Measurements from ENCODE around the gene TUBG2.

TUBG2 gene

GRCh38 chr17:42694524-42694923 lies 35.4 kb downstream of the TUBG2 start:
- H3K4me3 ChIP-seq (ENCODE audit: low read depth in 1 of 2, low read length in 2 of 2): no peak overlapping the region
- H3K27ac ChIP-seq (ENCODE audit: low read depth, low read length): no peak overlapping the region
- H3K36me3 ChIP-seq (ENCODE audit: insufficient read depth, low read length): peaks cover 51% of the 10 kb centered on the region
- peaks cover 7% of the 10 kb centered on the region for H3K4me1 ChIP-seq (ENCODE audit: insufficient read depth, low read length)
- no peak overlapping the region for H3K9ac ChIP-seq (ENCODE audit: low read length)
- no peaks in the 10 kb centered on the region for H3K9me3 ChIP-seq (ENCODE audit: low read length)
- H3K27me3 ChIP-seq (ENCODE audit: control insufficient read depth in 1 of 2, insufficient read depth in 2 of 2, low read length in 2 of 2): no peaks in the 10 kb centered on the region

DNA sequence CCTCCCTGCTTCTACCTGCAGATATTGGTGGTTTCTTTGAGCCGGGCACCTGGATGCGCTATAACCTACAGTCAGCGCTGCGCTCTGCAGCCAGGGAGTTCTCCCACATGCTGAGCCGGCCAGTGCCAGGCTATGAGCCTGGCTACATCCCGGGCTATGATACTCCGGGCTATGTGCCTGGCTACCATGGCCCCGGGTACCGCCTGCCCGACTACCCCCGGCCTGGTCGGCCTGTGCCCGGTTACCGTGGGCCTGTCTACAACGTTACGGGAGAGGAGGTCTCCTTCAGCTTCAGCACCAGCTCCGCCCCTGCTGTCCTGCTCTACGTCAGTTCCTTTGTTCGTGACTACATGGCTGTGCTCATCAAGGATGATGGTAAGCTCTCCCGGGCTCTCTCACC lies 36.4 kb downstream of the TUBG2 start:
- Histone ChIP-seq H3K36me3 (ENCODE audit: insufficient read depth, low read length) (peaks cover 52% of the 10 kb centered on the region), H3K27ac (ENCODE audit: low read depth, low read length) (no peak overlapping the region), H3K9me3 (ENCODE audit: low read length) (no peaks in the 10 kb centered on the region), H3K27me3 (ENCODE audit: control insufficient read depth in 1 of 2, insufficient read depth in 2 of 2, low read length in 2 of 2) (no peaks in the 10 kb centered on the region), H3K9ac (ENCODE audit: low read length) (no peak overlapping the region), H3K4me3 (ENCODE audit: low read depth in 1 of 2, low read length in 2 of 2) (no peak overlapping the region), H3K4me1 (ENCODE audit: insufficient read depth, low read length) (peaks cover 7% of the 10 kb centered on the region)

GRCh38 chr17:42697108-42697811 lies 38.2 kb downstream of the TUBG2 start:
- Histone ChIP-seq H3K27ac (ENCODE audit: low read depth, low read length) (no peak overlapping the region), H3K9ac (ENCODE audit: low read length) (no peak overlapping the region), H3K9me3 (ENCODE audit: low read length) (no peaks in the 10 kb centered on the region), H3K27me3 (ENCODE audit: control insufficient read depth in 1 of 2, insufficient read depth in 2 of 2, low read length in 2 of 2) (no peaks in the 10 kb centered on the region), H3K4me3 (ENCODE audit: low read depth in 1 of 2, low read length in 2 of 2) (no peak overlapping the region), H3K36me3 (ENCODE audit: insufficient read depth, low read length) (peaks cover 50% of the 10 kb centered on the region), H3K4me1 (ENCODE audit: insufficient read depth, low read length) (peaks cover 7% of the 10 kb centered on the region)

GRCh38 chr17:42698736-42699414 lies 39.8 kb downstream of the TUBG2 start:
- Histone ChIP-seq H3K4me1 (ENCODE audit: insufficient read depth, low read length) (peaks cover 7% of the 10 kb centered on the region), H3K36me3 (ENCODE audit: insufficient read depth, low read length) (peaks cover 65% of the 10 kb centered on the region), H3K4me3 (ENCODE audit: low read depth in 1 of 2, low read length in 2 of 2) (no peak overlapping the region), H3K9ac (ENCODE audit: low read length) (no peak overlapping the region), H3K9me3 (ENCODE audit: low read length) (no peaks in the 10 kb centered on the region), H3K27me3 (ENCODE audit: control insufficient read depth in 1 of 2, insufficient read depth in 2 of 2, low read length in 2 of 2) (no peaks in the 10 kb centered on the region), H3K27ac (ENCODE audit: low read depth, low read length) (no peak overlapping the region)

- Histone ChIP-seq H3K9ac (ENCODE audit: low read length) (no peak overlapping the region), H3K27me3 (ENCODE audit: control insufficient read depth in 1 of 2, insufficient read depth in 2 of 2, low read length in 2 of 2) (no peaks in the 10 kb centered on the region), H3K27ac (ENCODE audit: low read depth, low read length) (no peak overlapping the region), H3K36me3 (ENCODE audit: insufficient read depth, low read length) (peaks cover 69% of the 10 kb centered on the region), H3K9me3 (ENCODE audit: low read length) (no peaks in the 10 kb centered on the region), H3K4me1 (ENCODE audit: insufficient read depth, low read length) (peaks cover 7% of the 10 kb centered on the region), H3K4me3 (ENCODE audit: low read depth in 1 of 2, low read length in 2 of 2) (no peak overlapping the region)
These were observed 40.3 kb downstream of the TUBG2 start for GRCh38 chr17:42699415-42699740.

DNA sequence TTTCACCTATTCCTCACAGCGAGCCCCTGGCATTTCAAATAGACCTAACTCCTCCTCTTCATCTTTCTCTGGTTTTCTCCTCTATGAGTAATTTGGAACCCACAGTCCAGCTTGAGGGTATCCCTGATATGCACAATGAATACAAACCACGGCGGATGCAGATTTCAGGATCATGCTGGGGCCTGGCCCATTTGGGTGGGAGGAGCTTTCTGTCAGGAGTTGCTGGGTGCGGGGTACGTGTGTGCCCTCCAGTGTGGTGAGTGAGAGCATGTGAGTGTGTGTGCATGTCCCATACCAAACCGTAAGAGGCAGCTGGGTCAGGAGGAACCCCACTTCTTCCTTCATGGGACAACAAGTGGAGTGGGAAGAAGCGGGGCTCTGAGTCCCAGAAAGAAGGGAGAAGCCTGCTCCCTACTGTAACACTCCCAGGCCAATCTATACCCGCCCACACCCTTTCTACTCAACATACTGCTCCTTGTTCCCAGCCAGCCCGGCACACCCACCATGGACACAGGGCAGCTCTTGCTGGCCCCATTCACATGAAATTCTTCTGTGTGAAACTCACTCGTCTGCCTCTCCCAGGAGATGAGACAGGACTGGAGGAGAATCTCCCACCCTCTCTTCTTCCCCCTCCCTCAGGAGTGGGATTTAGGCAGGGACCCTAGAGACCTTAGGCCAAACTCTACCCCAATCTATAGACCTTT lies 41.7 kb downstream of the TUBG2 start:
- Histone ChIP-seq H3K4me3 (ENCODE audit: low read depth in 1 of 2, low read length in 2 of 2) (no peak overlapping the region), H3K36me3 (ENCODE audit: insufficient read depth, low read length) (peaks cover 69% of the 10 kb centered on the region), H3K4me1 (ENCODE audit: insufficient read depth, low read length) (peaks cover 7% of the 10 kb centered on the region), H3K27me3 (ENCODE audit: control insufficient read depth in 1 of 2, insufficient read depth in 2 of 2, low read length in 2 of 2) (no peaks in the 10 kb centered on the region), H3K9ac (ENCODE audit: low read length) (no peak overlapping the region), H3K9me3 (ENCODE audit: low read length) (no peaks in the 10 kb centered on the region), H3K27ac (ENCODE audit: low read depth, low read length) (no peak overlapping the region)

DNA sequence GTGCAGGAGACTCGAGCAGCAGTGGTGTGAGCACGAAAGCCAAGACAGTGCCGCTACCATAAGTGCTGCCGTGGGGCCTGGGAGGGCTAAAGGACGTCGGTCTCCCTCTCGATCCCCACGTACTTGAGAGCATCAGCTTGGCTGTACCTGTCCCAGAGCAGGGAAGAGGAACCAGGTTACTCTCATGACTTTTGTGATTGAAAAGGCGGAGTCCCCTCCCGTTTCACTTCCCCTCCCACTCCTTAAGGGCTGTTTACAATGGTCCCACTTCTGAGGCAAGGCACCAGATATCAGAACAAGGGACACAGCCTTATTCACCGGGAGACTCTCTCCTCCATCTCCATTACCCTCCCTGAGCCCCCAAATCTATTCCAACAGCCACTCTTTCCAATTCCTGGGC lies 43.4 kb downstream of the TUBG2 start:
- Histone ChIP-seq H3K9ac (ENCODE audit: low read length) (no peak overlapping the region), H3K27ac (ENCODE audit: low read depth, low read length) (no peak overlapping the region), H3K36me3 (ENCODE audit: insufficient read depth, low read length) (peaks cover 71% of the 10 kb centered on the region), H3K4me1 (ENCODE audit: insufficient read depth, low read length) (peaks cover 7% of the 10 kb centered on the region), H3K27me3 (ENCODE audit: control insufficient read depth in 1 of 2, insufficient read depth in 2 of 2, low read length in 2 of 2) (no peaks in the 10 kb centered on the region), H3K9me3 (ENCODE audit: low read length) (no peaks in the 10 kb centered on the region), H3K4me3 (ENCODE audit: low read depth in 1 of 2, low read length in 2 of 2) (no peak overlapping the region)

DNA sequence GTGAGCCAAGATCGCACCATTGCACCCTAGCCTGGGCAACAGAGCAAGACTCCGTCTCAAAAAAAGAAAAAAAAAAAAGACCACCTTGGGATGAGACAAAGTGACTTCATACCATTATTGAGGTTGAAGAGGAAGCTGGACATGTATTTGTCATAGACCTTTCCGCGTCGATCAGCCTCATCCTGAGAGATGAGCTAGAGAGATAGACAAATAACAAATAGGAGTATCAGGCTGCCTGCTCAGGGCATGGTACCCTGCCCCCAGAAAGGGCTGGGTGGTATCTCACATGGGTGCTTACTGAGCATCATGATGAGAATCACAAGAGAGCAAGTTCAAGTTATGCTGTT lies 45.4 kb downstream of the TUBG2 start:
- no peaks in the 10 kb centered on the region for H3K4me1 ChIP-seq (ENCODE audit: insufficient read depth, low read length)
- H3K9ac ChIP-seq (ENCODE audit: low read length): no peak overlapping the region
- no peak overlapping the region for H3K4me3 ChIP-seq (ENCODE audit: low read depth in 1 of 2, low read length in 2 of 2)
- H3K27me3 ChIP-seq (ENCODE audit: control insufficient read depth in 1 of 2, insufficient read depth in 2 of 2, low read length in 2 of 2): no peaks in the 10 kb centered on the region
- H3K27ac ChIP-seq (ENCODE audit: low read depth, low read length): no peak overlapping the region
- peaks cover 86% of the 10 kb centered on the region for H3K36me3 ChIP-seq (ENCODE audit: insufficient read depth, low read length)
- H3K9me3 ChIP-seq (ENCODE audit: low read length): no peaks in the 10 kb centered on the region

DNA sequence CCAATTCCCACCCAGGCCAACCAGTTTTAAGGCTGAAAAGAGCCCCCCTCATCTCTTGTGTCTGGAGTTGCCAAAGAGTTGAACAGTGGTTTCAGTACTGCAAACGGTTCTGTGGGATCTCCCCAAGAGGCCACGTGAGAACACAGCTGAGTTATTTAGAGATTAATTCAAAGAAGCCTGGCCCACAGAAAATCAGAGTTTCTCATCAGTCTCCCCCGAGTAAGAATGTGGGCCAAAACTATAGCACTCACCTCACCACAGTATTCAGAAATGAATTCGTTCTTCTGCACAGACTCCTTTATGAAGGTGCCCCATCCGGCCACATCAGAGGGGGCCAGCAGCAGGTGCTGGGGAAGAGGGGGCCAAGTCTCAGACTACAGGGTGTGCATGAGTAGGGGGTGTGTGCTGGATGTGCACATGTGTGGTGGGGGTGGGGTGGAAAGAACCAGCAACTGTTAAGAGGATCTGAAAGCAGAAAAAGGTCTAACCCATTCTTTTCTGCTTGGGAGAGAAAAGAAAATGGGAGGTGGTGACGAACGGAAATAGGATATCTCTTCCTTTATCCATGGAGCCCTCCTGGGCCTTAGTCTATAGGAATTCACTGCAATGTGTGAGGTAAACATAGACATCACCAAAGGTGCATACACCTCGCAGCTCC lies 45.9 kb downstream of the TUBG2 start:
- Histone ChIP-seq H3K9me3 (ENCODE audit: low read length) (no peaks in the 10 kb centered on the region), H3K4me1 (ENCODE audit: insufficient read depth, low read length) (no peaks in the 10 kb centered on the region), H3K4me3 (ENCODE audit: low read depth in 1 of 2, low read length in 2 of 2) (no peak overlapping the region), H3K27ac (ENCODE audit: low read depth, low read length) (no peak overlapping the region), H3K27me3 (ENCODE audit: control insufficient read depth in 1 of 2, insufficient read depth in 2 of 2, low read length in 2 of 2) (no peaks in the 10 kb centered on the region), H3K9ac (ENCODE audit: low read length) (no peak overlapping the region), H3K36me3 (ENCODE audit: insufficient read depth, low read length) (peaks cover 90% of the 10 kb centered on the region)

DNA sequence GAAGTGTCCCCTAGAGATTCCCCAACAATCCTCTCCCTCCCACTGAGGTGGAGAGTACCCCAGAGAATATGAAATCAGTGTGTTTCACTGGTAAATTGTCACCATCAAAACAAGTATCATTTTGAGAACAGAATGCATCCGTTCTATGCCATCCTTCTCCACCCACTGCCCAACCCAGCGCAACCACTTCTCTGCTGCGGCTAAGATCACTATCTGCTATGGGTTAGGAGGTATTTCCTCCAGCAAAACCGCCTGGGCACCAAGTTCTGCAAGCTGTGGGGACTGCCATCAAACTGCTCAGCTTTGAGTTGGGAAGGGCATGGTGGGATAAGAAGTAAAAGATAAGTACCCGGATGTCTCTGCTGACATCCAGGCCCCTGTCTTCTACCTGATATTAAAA lies 47.6 kb downstream of the TUBG2 start:
- Histone ChIP-seq H3K27me3 (ENCODE audit: control insufficient read depth in 1 of 2, insufficient read depth in 2 of 2, low read length in 2 of 2) (no peaks in the 10 kb centered on the region), H3K27ac (ENCODE audit: low read depth, low read length) (no peak overlapping the region), H3K4me1 (ENCODE audit: insufficient read depth, low read length) (no peaks in the 10 kb centered on the region), H3K4me3 (ENCODE audit: low read depth in 1 of 2, low read length in 2 of 2) (no peak overlapping the region), H3K9ac (ENCODE audit: low read length) (no peak overlapping the region), H3K9me3 (ENCODE audit: low read length) (no peaks in the 10 kb centered on the region), H3K36me3 (ENCODE audit: insufficient read depth, low read length) (peaks cover 97% of the 10 kb centered on the region)

DNA sequence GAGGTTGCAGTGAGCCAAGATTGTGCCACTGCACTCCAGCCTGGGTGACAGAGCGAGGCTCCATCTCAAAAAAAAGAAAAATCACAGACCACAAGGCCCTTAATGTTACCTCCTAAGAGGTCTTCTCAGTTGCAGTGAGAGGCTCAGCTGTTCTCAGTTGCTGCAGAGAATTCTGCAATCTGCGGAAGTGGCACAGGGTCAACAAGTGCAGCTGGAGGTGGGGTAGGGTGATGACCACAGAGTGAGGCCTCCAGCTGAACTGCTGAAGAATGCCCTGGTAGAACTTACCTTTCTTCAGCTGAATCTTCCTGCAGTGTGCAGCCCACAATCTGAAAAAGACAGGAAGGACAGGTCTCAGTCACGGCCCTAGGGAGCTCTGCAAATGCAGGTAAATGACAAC lies 49.5 kb downstream of the TUBG2 start:
- H3K27me3 ChIP-seq (ENCODE audit: control insufficient read depth in 1 of 2, insufficient read depth in 2 of 2, low read length in 2 of 2): no peaks in the 10 kb centered on the region
- H3K9me3 ChIP-seq (ENCODE audit: low read length): no peaks in the 10 kb centered on the region
- no peak overlapping the region for H3K9ac ChIP-seq (ENCODE audit: low read length)
- H3K27ac ChIP-seq (ENCODE audit: low read depth, low read length): no peak overlapping the region
- no peaks in the 10 kb centered on the region for H3K4me1 ChIP-seq (ENCODE audit: insufficient read depth, low read length)
- peaks cover 91% of the 10 kb centered on the region for H3K36me3 ChIP-seq (ENCODE audit: insufficient read depth, low read length)
- H3K4me3 ChIP-seq (ENCODE audit: low read depth in 1 of 2, low read length in 2 of 2): no peak overlapping the region
